Colonic mucosa (tissue), 4 donors: Measurements from ENCODE around the gene QPRT. TPM values are rescaled to one million over a fixed set of nuclear protein-coding genes. Genes with fewer than 3 reads are reported as not detected.
"Not testable (repeated sequence)": the region's sequence is repeated elsewhere in the genome, so short reads cannot be mapped to it uniquely, and the experiment has no call there.

Experiments used
- DNase-seq: peaks from one replicate; pipeline ENCODE4 v3.0.0-alpha.2; 2020
- H3K27ac ChIP-seq: fragments of 200-600 bp; one replicate; pipeline ENCODE4 v1.8.0; 2021
- H3K27me3 ChIP-seq: fragments of 200-600 bp; one replicate; pipeline ENCODE4 v1.8.0; 2021
- H3K36me3 ChIP-seq: fragments of 200-600 bp; one replicate; pipeline ENCODE4 v1.8.0; 2021
- H3K4me1 ChIP-seq: fragments of 200-600 bp; one replicate; pipeline ENCODE4 v1.8.0; 2021; ENCODE audit warnings: mild to moderate bottlenecking
- H3K4me3 ChIP-seq: fragments of 200-600 bp; one replicate; pipeline ENCODE4 v1.8.0; 2021
- H3K9ac ChIP-seq, 2 donors: one replicate each; pipeline ENCODE4 v1.7.0; 2013; ENCODE audit warnings: control low read depth in 2 of 2, low read depth in 2 of 2, low read length in 2 of 2
- H3K9me3 ChIP-seq: fragments of 200-600 bp; one replicate; pipeline ENCODE4 v1.8.0; 2021
- CTCF ChIP-seq: fragments of 200-600 bp; IDR thresholded peaks from one replicate; pipeline ENCODE4 v1.8.0; 2022; ENCODE audit warnings: antibody characterized with exemption, mild to moderate bottlenecking
- intact Hi-C: fragments of 100-400 bp; cut with DNase I; formaldehyde crosslinking; loops from one replicate; pipeline ENCODE4 v1.14.1; 2022
- total RNA-seq, 2 donors: library from RNA; stranded (reverse); fragmentation: NEBNext Ultra II Directional in 1 of 2; extraction: Animal tissue kit (Norgen Biotek cat#: 25700) in 1 of 2; gene quantifications; one replicate each; pipeline ENCODE4 v1.2.1, GENCODE V29; 2021
- donor health status: healthy.
- donor health status: DM: no; HTN: no; CAD: no.
- donor health status: DM: no; HTN: no; CAD: no.

The QPRT gene
- total RNA-seq, 2 donors from 2014 or later: 54.7 to 102 TPM

- DNase-seq: no peak
- H3K9ac ChIP-seq: no peak overlapping the region
- no peak overlapping the region for H3K4me3 ChIP-seq
- no peaks in the 10 kb centered on the region for H3K9me3 ChIP-seq
- intact Hi-C loops: no loop called here
- no peaks in the 10 kb centered on the region for H3K36me3 ChIP-seq
- H3K27ac ChIP-seq: no peak overlapping the region
- no peaks in the 10 kb centered on the region for H3K4me1 ChIP-seq
- TF ChIP-seq CTCF: no peak
- H3K27me3 ChIP-seq: no peaks in the 10 kb centered on the region
These were observed 40.1 kb downstream of the QPRT start for GRCh38 chr16:29719063-29719462.

GRCh38 chr16:29720703-29721102 is 41.7 kb downstream of the QPRT start:
- H3K9ac ChIP-seq: no peak overlapping the region
- no peak for TF ChIP-seq CTCF
- no peak overlapping the region for H3K4me3 ChIP-seq
- H3K27ac ChIP-seq: no peak overlapping the region
- DNase-seq: no peak
- H3K4me1 ChIP-seq: no peaks in the 10 kb centered on the region
- H3K27me3 ChIP-seq: no peaks in the 10 kb centered on the region
- intact Hi-C loops: no loop called here
- no peaks in the 10 kb centered on the region for H3K9me3 ChIP-seq
- H3K36me3 ChIP-seq: no peaks in the 10 kb centered on the region

- H3K27me3 ChIP-seq, H3K36me3 ChIP-seq, H3K9me3 ChIP-seq, H3K4me3 ChIP-seq, H3K9ac ChIP-seq, intact Hi-C loops, H3K27ac ChIP-seq, H3K4me1 ChIP-seq: not testable (repeated sequence)
- DNase-seq: peak; percentile 77
- TF ChIP-seq CTCF: peak; percentile 45
These were observed 42.3 kb downstream of the QPRT start for GRCh38 chr16:29721167-29721879.

- Histone ChIP-seq H3K9me3 (no peaks in the 10 kb centered on the region), H3K9ac (no peak overlapping the region), H3K4me3 (no peak overlapping the region), H3K36me3 (no peaks in the 10 kb centered on the region), H3K4me1 (no peaks in the 10 kb centered on the region), H3K27ac (no peak overlapping the region), H3K27me3 (no peaks in the 10 kb centered on the region)
- TF ChIP-seq CTCF: no peak
- intact Hi-C loops: no loop called here
- DNase-seq: no peak
These were observed 47.9 kb downstream of the QPRT start for GRCh38 chr16:29726845-29727377.

- Histone ChIP-seq H3K4me3 (no peak overlapping the region), H3K27me3 (no peaks in the 10 kb centered on the region), H3K4me1 (no peaks in the 10 kb centered on the region), H3K27ac (no peak overlapping the region), H3K9ac (no peak overlapping the region), H3K36me3 (no peaks in the 10 kb centered on the region), H3K9me3 (no peaks in the 10 kb centered on the region)
- intact Hi-C loops: no loop called here
- DNase-seq: no peak
- TF ChIP-seq CTCF: no peak
These were observed 48.5 kb downstream of the QPRT start for GRCh38 chr16:29727452-29727851.
